Stimulated activated memory B cell treated with anti-CD40 and anti-IgM and Interleukin-4, amounts not matched to agents 10 μg/mL and 1 μg/mL and 100 μg/mL, for 72 hours (primary cell): ENCODE data around the gene RNF111.
A peak's percentile ranks its signal among the peaks of the same experiment; 100 is the strongest.

Experiments used
- ATAC-seq: fragments of 150-1000 bp; cut with Tn5 transposase; 2 replicates; pipeline ENCODE4 v1.10.0; 2021
- H3K27ac Mint-ChIP-seq: one replicate; pipeline ENCODE4 v1.8.0; 2022; ENCODE audit warnings: mild to moderate bottlenecking, mixed read lengths
- H3K27me3 Mint-ChIP-seq: one replicate; pipeline ENCODE4 v1.8.0; 2022; ENCODE audit warnings: mixed read lengths
- H3K36me3 Mint-ChIP-seq: one replicate; pipeline ENCODE4 v1.8.0; 2022; ENCODE audit warnings: mixed read lengths
- H3K4me1 Mint-ChIP-seq: one replicate; pipeline ENCODE4 v1.8.0; 2022; ENCODE audit warnings: mixed read lengths
- H3K4me3 Mint-ChIP-seq: one replicate; pipeline ENCODE4 v1.8.0; 2022; ENCODE audit warnings: mild to moderate bottlenecking, moderate library complexity, mixed read lengths
- H3K9me3 Mint-ChIP-seq: one replicate; pipeline ENCODE4 v1.8.0; 2022; ENCODE audit warnings: mixed read lengths

The RNF111 gene

GRCh38 chr15:59018833-59019232, 31.4 kb downstream of the RNF111 start:
- Mint-ChIP-seq H3K9me3 (no peaks in the 10 kb centered on the region), H3K4me1 (peaks cover 21% of the 10 kb centered on the region), H3K27ac (no peak overlapping the region), H3K4me3 (no peak overlapping the region), H3K27me3 (no peaks in the 10 kb centered on the region), H3K36me3 (peaks cover 24% of the 10 kb centered on the region)
- ATAC-seq, result no peak

DNA sequence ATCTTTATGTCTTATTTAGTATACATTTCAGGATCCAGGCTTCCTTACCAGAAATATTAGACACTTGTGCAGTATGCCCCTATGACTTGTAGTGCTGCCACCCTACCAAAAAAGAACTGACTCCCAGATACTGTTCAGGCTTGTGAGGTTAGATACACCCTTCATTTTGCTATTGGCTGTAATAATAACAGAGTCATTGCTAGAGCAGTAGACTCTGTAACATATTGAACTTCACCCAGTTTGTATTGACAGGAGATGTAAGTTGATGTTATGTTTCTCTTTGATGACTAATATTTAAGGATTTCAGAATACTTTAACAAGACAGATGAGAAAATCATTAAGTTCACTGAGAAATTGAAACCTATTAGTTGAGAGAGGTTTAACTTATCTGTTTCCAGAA, 32.9 kb downstream of the RNF111 start:
- ATAC-seq, result no peak
- H3K9me3 Mint-ChIP-seq, result no peaks in the 10 kb centered on the region
- H3K27ac Mint-ChIP-seq, result no peak overlapping the region
- no peaks in the 10 kb centered on the region for H3K27me3 Mint-ChIP-seq
- H3K4me3 Mint-ChIP-seq, result no peak overlapping the region
- H3K36me3 Mint-ChIP-seq, result peaks cover 37% of the 10 kb centered on the region
- H3K4me1 Mint-ChIP-seq, result peaks cover 21% of the 10 kb centered on the region

DNA sequence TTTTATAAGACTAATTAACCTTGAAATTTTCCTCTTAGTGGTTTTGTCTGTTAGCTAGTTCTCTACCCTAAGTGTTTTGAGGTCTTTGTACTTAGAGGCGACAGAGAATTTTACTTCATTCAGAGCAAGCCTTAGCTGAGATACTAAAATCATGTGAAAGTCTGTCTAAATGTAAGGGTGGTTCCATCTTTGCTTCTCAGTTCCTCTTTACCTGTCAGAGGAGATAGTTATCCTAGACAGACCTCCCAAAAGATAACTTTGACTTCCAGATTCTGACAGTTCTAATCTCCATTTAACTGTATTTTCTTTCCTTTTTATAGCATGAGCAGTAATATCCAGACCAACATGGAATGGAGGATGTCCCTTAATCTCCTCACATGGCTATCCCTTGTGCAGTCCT, 34.7 kb downstream of the RNF111 start:
- Mint-ChIP-seq H3K36me3 (peaks cover 27% of the 10 kb centered on the region), H3K9me3 (no peaks in the 10 kb centered on the region), H3K4me3 (no peak overlapping the region), H3K27ac (no peak overlapping the region), H3K4me1 (peaks cover 15% of the 10 kb centered on the region), H3K27me3 (no peaks in the 10 kb centered on the region)
- no peak for ATAC-seq

- H3K27ac Mint-ChIP-seq, result no peak overlapping the region
- peaks cover 18% of the 10 kb centered on the region for H3K4me1 Mint-ChIP-seq
- no peaks in the 10 kb centered on the region for H3K9me3 Mint-ChIP-seq
- no peak for ATAC-seq
- H3K4me3 Mint-ChIP-seq, result no peak overlapping the region
- peaks cover 34% of the 10 kb centered on the region for H3K36me3 Mint-ChIP-seq
- H3K27me3 Mint-ChIP-seq, result no peaks in the 10 kb centered on the region
Observed at GRCh38 chr15:59026207-59026606, 38.7 kb downstream of the RNF111 start.

- Mint-ChIP-seq H3K4me3 (no peak overlapping the region), H3K9me3 (peaks cover 3% of the 10 kb centered on the region), H3K27ac (no peak overlapping the region), H3K27me3 (no peaks in the 10 kb centered on the region), H3K36me3 (peaks cover 42% of the 10 kb centered on the region), H3K4me1 (peaks cover 23% of the 10 kb centered on the region)
- ATAC-seq, result no peak
Observed at GRCh38 chr15:59028387-59028955, 41.0 kb downstream of the RNF111 start.

- Mint-ChIP-seq H3K27ac (no peak overlapping the region), H3K4me1 (peaks cover 24% of the 10 kb centered on the region), H3K27me3 (no peaks in the 10 kb centered on the region), H3K36me3 (peaks cover 41% of the 10 kb centered on the region), H3K9me3 (peaks cover 3% of the 10 kb centered on the region), H3K4me3 (no peak overlapping the region)
- no peak for ATAC-seq
Observed at GRCh38 chr15:59029554-59029953, 42.1 kb downstream of the RNF111 start.

DNA sequence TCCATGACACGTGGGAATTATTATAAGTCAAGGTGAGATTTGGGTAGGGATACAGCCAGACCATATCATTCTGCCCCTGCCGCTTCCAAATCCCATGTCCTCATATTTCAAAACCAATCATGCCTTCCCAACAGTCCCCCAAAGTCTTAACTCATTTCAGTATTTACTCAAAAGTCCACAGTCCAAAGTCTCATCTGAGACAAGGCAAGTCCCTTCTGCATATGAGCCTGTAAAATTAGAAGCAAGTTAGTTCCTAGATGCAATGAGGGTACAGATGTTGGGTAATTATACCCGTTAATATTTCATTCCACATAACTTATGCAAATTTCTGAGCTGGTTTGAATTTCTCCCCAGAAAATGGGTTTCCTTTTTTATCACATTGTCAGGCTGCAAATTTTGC, 47.7 kb downstream of the RNF111 start:
- Mint-ChIP-seq H3K27me3 (no peaks in the 10 kb centered on the region), H3K4me1 (peaks cover 39% of the 10 kb centered on the region), H3K36me3 (peaks cover 76% of the 10 kb centered on the region), H3K4me3 (no peak overlapping the region), H3K9me3 (peaks cover 9% of the 10 kb centered on the region), H3K27ac (no peak overlapping the region)
- no peak for ATAC-seq

GRCh38 chr15:59039225-59039624, 51.8 kb downstream of the RNF111 start:
- no peaks in the 10 kb centered on the region for H3K27me3 Mint-ChIP-seq
- H3K4me3 Mint-ChIP-seq, result no peak overlapping the region
- peaks cover 40% of the 10 kb centered on the region for H3K4me1 Mint-ChIP-seq
- ATAC-seq, result no peak
- H3K36me3 Mint-ChIP-seq, result peaks cover 58% of the 10 kb centered on the region
- H3K27ac Mint-ChIP-seq, result no peak overlapping the region
- peaks cover 6% of the 10 kb centered on the region for H3K9me3 Mint-ChIP-seq

DNA sequence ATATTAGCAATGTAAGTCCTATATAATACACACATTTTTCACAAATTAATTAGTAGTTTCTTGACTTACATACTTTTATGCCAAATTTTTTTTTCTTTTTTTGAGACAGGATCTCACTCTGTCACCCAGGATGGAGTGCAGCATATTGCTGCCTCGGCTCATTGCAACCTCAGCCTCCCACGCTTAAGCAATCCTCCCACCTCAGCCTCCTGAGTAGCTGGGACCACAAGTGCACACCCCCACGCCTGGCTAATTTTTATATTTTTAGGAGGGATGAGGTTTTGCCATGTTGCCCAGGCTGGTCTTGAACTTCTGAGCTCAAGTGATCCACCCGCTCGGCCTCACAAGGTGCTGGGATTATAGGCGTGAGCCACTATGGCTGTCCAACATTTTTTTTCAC, 54.6 kb downstream of the RNF111 start:
- Mint-ChIP-seq H3K4me3 (no peak overlapping the region), H3K36me3 (peaks cover 32% of the 10 kb centered on the region)

DNA sequence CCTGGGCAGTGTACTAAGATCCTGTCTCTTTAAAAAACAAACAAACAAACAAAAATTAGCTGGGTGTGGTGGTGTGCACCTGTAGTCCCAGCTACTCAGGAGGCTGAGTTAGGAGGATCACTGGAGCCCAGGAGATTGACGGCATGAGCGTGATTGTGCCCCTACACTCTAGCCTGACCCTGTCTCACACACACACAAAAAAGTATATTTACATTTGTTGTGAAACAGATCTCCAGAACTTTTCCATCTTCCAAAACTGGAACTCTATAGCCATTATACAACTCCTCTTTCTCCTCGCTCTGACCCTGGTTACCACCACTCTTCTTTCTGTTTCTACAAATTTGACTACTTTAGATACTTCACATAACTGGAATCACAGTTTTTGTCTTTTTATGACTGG, 61.4 kb downstream of the RNF111 start:
- Mint-ChIP-seq H3K27ac (peak overlapping the region; percentile 32), H3K36me3 (peaks cover 26% of the 10 kb centered on the region), H3K9me3 (no peaks in the 10 kb centered on the region), H3K4me3 (no peak overlapping the region), H3K27me3 (no peaks in the 10 kb centered on the region), H3K4me1 (peaks cover 30% of the 10 kb centered on the region)
- ATAC-seq, result no peak

More for the DNA sequence above, 54.6 kb downstream of the RNF111 start:
- Mint-ChIP-seq H3K27me3 (no peaks in the 10 kb centered on the region), H3K9me3 (no peaks in the 10 kb centered on the region), H3K27ac (no peak overlapping the region), H3K4me1 (peaks cover 35% of the 10 kb centered on the region)
- ATAC-seq, result no peak

GRCh38 chr15:59051873-59052861, 64.7 kb downstream of the RNF111 start:
- no peaks in the 10 kb centered on the region for H3K27me3 Mint-ChIP-seq
- H3K4me1 Mint-ChIP-seq, result peaks cover 35% of the 10 kb centered on the region
- peak overlapping the region; percentile 39 for H3K4me3 Mint-ChIP-seq
- peaks cover 41% of the 10 kb centered on the region for H3K36me3 Mint-ChIP-seq
- no peaks in the 10 kb centered on the region for H3K9me3 Mint-ChIP-seq
- peak overlapping the region; percentile 41 for H3K27ac Mint-ChIP-seq
- ATAC-seq, result no peak

DNA sequence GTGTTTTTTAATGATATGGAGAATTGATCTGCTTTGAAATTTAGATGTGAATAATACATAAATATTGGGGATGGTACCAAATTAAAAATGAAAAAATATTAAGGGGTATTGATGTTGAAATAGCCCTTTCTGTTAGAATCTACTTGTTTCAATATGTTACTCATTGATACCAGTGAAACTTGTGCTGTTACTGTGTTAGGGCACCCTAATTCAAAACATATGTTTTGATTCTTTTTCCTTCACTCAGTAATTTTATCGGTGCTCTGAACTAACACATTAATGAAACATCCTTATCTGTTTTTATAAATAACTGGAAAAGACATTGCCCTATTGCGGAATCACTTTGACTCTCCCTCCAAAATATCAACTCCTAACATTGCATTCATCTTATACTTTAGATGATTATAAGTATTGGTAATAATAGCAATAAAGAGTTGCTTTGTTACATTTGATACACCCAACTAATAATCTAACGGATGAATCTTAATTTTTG, 65.5 kb downstream of the RNF111 start:
- H3K9me3 Mint-ChIP-seq, result no peaks in the 10 kb centered on the region
- H3K4me1 Mint-ChIP-seq, result peaks cover 35% of the 10 kb centered on the region
- ATAC-seq, result no peak
- H3K36me3 Mint-ChIP-seq, result peaks cover 42% of the 10 kb centered on the region
- no peak overlapping the region for H3K27ac Mint-ChIP-seq
- no peak overlapping the region for H3K4me3 Mint-ChIP-seq
- no peaks in the 10 kb centered on the region for H3K27me3 Mint-ChIP-seq

- ATAC-seq, result no peak
- no peak overlapping the region for H3K4me3 Mint-ChIP-seq
- H3K27me3 Mint-ChIP-seq, result no peaks in the 10 kb centered on the region
- H3K4me1 Mint-ChIP-seq, result peaks cover 36% of the 10 kb centered on the region
- peaks cover 42% of the 10 kb centered on the region for H3K36me3 Mint-ChIP-seq
- no peak overlapping the region for H3K27ac Mint-ChIP-seq
- no peaks in the 10 kb centered on the region for H3K9me3 Mint-ChIP-seq
Observed at GRCh38 chr15:59053482-59053881, 66.0 kb downstream of the RNF111 start.

DNA sequence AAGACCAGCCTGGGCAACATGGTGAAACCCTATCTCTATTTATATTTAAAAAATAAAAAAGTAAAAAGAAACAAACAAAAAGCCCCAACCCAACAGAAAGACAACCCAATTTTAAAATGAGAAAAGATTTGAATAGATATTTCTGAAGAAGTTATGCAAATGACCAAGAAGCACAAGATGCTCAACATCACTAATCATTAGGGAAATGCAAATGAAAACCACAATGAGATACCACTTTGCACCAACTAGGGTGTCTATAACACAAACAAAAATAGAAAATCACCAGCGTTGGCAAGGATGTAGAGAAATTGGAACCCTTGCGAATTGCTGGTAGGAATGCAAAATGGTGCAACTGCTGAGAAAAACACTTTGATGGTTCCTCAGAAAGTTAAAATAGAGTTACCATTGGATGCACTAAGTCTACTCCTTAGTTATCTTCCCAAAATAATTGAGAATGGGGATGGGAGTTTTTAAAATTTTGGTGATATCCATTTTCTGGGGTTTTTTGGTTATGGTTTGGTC, 71.7 kb downstream of the RNF111 start:
- peaks cover 40% of the 10 kb centered on the region for H3K36me3 Mint-ChIP-seq

GRCh38 chr15:59060348-59060747, 72.9 kb downstream of the RNF111 start:
- H3K27ac Mint-ChIP-seq, result no peak overlapping the region
- no peaks in the 10 kb centered on the region for H3K9me3 Mint-ChIP-seq
- no peak overlapping the region for H3K4me3 Mint-ChIP-seq
- H3K4me1 Mint-ChIP-seq, result peaks cover 22% of the 10 kb centered on the region
- H3K27me3 Mint-ChIP-seq, result no peaks in the 10 kb centered on the region
- no peak for ATAC-seq
- H3K36me3 Mint-ChIP-seq, result peaks cover 46% of the 10 kb centered on the region

More for the DNA sequence above, 71.7 kb downstream of the RNF111 start:
- no peaks in the 10 kb centered on the region for H3K9me3 Mint-ChIP-seq
- ATAC-seq, result no peak
- no peaks in the 10 kb centered on the region for H3K27me3 Mint-ChIP-seq
- H3K4me3 Mint-ChIP-seq, result no peak overlapping the region
- no peak overlapping the region for H3K27ac Mint-ChIP-seq
- H3K4me1 Mint-ChIP-seq, result peaks cover 22% of the 10 kb centered on the region
